Choroid plexus epithelial cell (primary cell): ENCODE results near the gene ACOT11.

Experiments used
- DNase-seq: peaks from one replicate; pipeline ENCODE4 v3.0.0-alpha.2; 2010; ENCODE audit warnings: low read depth
- H3K4me3 ChIP-seq: 2 replicates; pipeline ENCODE4 v1.5.1; 2011; ENCODE audit warnings: low read depth, mild to moderate bottlenecking, control low read depth, low read length, moderate library complexity
- TF ChIP-seq, protein P1 (sequence below): conservative IDR thresholded peaks from 2 replicates; pipeline ENCODE4 v1.5.1; 2011; ENCODE audit warnings: low read depth, mild to moderate bottlenecking, control low read depth, inconsistent platforms, low read length, moderate library complexity

ACOT11 gene

DNA sequence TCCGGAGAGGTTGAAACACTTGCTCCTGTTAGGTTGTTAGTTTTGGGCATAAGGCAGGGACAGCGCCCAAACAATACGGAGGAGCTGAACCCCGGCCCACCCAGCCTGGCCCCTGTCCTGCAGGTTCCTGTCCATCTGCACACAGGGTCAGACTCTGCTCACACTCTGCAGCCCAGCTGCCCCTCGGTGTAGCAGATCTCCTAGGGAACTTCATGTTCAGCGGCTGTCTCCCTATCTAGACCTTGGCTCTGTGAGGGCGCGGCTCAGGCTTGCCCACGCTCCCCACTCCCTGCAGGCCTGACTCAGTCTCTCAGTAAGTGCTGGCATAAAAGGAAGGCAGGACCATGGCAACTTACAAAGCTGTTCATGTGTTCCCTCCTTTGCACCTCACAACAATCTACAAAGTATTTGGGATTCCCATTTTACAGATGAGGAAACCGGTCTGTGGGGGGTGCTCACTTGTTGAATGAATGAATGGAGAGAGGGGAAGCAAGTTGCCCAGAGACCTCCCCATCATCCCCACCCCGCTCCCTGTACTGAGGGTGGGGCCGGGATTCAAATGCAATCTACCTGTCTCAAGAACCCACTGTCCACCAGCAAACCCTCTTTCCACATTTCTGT, 26.2 kb downstream of the ACOT11 start:
- H3K4me3 ChIP-seq: no peak overlapping the region
- DNase-seq: no peak
- TF ChIP-seq, protein P1, sequence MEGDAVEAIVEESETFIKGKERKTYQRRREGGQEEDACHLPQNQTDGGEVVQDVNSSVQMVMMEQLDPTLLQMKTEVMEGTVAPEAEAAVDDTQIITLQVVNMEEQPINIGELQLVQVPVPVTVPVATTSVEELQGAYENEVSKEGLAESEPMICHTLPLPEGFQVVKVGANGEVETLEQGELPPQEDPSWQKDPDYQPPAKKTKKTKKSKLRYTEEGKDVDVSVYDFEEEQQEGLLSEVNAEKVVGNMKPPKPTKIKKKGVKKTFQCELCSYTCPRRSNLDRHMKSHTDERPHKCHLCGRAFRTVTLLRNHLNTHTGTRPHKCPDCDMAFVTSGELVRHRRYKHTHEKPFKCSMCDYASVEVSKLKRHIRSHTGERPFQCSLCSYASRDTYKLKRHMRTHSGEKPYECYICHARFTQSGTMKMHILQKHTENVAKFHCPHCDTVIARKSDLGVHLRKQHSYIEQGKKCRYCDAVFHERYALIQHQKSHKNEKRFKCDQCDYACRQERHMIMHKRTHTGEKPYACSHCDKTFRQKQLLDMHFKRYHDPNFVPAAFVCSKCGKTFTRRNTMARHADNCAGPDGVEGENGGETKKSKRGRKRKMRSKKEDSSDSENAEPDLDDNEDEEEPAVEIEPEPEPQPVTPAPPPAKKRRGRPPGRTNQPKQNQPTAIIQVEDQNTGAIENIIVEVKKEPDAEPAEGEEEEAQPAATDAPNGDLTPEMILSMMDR: no peak

DNA sequence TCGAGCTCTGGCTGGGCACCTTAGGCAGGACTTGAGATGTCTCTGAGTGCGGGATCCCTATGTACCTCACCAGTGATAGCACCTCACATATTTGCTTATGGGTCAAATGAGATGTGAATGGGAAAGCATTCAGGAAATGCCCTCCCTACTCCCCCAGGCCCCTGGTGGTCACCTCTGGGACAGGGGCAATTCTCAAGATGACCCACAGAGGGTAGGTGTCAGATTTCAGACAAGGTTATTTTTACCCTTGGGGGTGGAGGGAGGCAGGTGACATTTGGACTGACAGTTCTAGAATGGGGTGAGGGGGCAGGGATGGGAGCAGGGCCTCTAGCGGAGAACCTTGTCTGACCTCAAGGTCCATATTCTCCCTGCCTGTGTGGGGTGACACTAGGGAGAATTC, 27.1 kb downstream of the ACOT11 start:
- H3K4me3 ChIP-seq: no peak overlapping the region
- no peak for DNase-seq
- TF ChIP-seq, protein P1: peak; percentile 5

DNA sequence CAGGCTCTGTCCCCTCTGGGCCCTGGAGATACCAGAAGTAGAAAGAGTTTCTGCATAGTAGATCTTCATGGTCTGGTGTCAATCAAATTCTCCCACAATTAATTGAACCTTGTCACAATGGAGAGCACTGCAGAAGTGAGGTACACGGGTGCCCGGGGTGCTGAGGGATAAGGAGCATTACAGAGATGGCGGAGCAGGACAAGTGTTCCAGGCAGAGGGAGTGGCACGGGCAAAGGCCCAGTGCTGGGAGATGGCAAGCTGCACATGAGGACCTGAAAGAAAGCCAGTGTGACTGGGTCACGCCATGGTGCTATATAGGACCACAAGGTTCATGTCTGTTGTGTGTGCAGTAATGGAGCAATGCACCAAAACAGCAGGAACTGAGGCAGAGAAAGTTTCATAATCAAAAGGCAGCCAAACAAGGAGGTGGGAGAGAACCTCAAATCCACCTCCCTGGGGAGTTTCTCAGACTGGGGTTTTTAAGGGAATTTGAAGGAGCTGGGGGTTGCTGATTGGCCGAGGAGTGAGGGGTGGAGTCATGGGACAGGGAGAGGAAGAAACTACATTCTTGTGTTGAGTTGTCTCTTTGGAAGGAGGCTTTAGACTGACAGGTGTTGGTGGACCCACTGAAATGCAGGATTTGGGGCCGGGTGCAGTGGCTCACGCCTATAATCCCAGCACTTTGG, 27.7 kb downstream of the ACOT11 start:
- DNase-seq: no peak

DNA sequence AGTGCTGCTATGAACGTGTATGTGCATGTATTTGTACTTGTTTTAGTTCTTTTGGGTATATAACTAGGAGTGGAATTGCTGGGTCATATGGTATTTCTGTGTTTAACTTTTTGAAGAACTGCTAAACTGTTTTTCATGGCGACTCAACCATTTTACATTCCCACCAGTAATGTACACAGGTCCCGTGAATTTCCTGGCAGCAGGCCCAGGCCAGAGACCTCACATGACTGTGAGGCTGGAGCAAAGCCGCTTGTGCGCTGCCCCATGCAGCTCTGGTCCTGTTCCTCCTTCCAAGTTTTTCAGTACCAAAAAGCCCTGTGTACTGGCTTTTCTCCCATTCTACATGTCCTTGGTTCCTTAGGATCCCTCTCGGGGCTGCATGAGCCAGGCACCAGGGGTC, 29.6 kb downstream of the ACOT11 start:
- peak; percentile 90 for DNase-seq
- TF ChIP-seq, protein P1: no peak
- H3K4me3 ChIP-seq: no peak overlapping the region

More for the DNA sequence above, 27.7 kb downstream of the ACOT11 start:
- TF ChIP-seq, protein P1: no peak
- H3K4me3 ChIP-seq: no peak overlapping the region

DNA sequence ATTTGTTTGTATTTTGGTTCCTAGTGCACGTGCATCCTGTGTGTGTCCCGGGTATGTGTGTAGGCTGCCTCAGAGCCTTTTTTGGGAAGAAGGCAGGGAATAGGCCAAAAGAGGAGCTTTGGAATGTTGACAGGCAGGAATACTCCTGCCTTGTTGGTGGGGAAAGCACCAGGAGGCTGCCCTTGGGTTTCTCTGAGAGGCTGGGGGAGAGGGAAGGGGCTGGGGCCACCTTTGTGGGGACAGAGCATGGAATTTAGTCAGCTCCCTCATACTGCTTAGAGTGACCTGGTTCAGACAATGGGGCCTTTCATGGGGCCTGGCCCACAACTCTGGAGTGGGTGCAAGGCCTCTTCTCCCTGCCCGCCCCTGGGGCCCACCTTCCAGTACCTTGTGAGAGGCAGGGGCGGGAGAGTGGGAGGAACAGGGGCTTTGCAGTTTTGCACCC, 31.3 kb downstream of the ACOT11 start:
- no peak overlapping the region for H3K4me3 ChIP-seq
- TF ChIP-seq, protein P1: no peak
- no peak for DNase-seq

DNA sequence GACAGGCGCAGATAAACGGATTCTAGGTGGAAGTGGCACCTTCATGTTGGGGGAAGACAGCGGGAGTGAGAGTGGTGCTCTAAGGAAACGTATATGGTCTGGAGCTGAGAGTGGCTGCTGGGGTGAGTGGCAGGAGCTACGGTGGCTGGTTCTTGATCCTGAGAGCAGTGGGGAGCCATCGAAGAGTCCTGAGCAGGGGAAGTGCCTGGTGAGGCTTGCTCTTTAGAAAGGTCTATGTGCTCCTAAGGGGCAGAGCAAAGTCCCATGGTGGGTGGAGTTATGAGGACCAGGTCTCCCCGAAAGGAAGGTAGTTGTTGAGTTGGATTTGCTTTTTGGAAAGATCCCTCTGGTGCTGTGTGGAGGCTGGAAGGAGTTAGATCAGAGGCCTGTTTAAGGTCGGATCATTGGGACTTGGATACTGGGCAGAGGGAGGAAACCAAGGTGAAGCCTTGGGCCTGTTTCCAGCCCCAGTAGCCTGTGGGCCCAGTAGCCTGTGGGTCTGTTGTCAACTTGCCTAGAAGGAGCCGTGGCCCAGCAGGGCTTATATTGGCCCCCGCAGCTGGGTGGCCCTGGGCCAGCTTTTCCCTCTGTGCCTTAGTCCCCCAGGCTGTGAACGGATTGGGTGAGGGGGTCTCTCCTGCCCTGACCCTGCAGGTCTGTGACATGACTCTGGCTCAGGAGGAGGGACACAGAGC, 33.0 kb downstream of the ACOT11 start:
- DNase-seq: no peak
- H3K4me3 ChIP-seq: no peak overlapping the region
- TF ChIP-seq, protein P1: no peak
